Superior temporal gyrus (tissue), 1 donor: ENCODE measurements around the gene ISG15.
"Not testable (repeated sequence)": the region's sequence is repeated elsewhere in the genome, so short reads cannot be mapped to it uniquely, and the experiment has no call there.

Source experiments
- DNase-seq: peaks from one replicate; pipeline ENCODE4 v3.0.0-alpha.2; 2016; ENCODE audit errors: extremely low spot score

ISG15 gene

DNA sequence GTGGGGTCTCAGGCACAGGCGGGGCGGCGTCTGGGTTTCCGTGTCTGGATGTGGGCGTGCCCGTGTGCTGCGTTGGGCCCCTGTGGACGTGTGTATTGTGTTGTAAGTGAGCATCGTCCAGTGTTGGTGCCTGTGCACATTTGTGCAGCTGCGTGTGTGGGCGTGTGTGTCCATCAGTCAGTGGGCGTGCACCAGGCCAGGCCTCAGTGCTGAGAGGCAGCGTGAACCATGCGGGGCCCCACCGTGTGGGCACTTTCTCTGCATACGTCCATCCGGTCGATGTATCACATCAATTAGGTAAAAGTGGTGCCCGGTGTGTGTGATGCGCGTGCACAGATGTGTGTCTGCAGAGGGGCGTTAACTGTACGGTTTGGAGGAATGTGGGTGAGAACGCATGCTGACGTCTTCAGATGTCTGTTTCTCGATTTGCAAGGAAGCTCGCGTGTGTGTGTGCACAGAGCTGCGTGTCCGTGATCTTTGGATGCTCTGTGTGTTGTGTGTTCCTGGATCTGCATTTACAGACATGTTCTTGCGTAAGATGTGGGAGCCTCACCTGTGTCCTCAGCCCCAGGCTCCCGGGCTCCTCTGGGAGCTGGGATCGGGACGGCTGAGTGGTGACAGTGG, 31.3 kb downstream of the ISG15 start:
- no peak for DNase-seq

DNA sequence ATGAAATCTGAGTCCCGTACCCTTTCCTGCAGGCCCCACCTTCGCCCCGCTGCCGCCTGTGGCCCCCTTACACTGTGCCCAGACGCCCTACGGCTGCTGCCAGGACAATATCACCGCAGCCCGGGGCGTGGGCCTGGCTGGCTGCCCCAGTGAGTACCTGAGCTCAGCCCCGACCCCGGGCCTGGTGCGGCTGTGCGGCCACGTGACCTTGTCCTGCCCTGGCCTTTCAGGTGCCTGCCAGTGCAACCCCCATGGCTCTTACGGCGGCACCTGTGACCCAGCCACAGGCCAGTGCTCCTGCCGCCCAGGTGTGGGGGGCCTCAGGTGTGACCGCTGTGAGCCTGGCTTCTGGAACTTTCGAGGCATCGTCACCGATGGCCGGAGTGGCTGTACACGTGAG, 31.8 kb downstream of the ISG15 start:
- DNase-seq: no peak

DNA sequence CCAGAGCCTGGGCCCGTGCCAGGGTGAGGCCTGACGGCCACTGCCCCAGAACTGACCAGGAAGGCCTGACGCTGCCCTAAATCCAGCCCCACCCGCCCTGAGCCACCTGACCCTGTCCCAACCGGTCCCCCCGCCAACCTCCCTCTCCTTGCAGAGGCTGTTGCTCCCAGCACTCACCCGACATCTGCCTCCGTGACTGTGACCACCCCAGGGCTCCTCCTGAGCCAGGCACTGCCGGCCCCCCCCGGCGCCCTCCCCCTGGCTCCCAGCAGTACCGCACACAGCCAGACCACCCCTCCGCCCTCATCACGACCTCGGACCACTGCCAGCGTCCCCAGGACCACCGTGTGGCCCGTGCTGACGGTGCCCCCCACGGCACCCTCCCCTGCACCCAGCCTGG, 32.9 kb downstream of the ISG15 start:
- no peak for DNase-seq

DNA sequence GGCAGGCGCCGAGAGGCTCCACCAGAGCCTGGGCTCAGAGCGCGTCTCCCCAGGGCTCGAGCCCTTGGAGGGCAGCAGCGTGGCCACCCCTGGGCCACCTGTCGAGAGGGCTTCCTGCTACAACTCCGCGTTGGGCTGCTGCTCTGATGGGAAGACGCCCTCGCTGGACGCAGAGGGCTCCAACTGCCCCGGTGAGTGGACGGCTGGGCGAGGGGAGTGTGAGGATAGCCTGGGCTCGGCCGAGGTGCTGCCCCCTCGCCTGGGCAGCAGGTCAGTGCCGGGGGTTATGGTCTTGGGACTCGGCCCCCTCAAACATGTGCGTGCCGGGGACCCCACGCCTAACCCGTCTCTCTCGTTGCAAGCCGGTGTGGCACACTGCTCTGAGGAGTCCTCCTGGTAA, 33.5 kb downstream of the ISG15 start:
- DNase-seq: no peak

DNA sequence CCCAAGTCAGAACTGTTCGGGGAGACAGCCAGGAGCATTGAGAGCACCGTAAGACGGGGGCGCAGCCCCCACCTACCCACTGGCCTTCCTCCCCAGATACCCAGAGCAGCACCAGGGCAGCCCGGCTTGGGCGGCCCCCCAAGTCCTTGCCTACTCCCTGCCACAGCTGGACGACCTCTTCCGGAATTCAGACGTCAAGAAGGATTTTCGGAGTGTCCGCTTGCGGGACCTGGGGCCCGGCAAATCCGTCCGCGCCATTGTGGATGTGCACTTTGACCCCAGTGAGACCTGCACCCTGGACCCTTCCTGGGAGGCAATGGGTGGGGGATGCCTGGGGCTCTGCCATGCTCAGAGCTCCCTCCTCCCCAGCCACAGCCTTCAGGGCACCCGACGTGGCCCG, 34.1 kb downstream of the ISG15 start:
- no peak for DNase-seq

DNA sequence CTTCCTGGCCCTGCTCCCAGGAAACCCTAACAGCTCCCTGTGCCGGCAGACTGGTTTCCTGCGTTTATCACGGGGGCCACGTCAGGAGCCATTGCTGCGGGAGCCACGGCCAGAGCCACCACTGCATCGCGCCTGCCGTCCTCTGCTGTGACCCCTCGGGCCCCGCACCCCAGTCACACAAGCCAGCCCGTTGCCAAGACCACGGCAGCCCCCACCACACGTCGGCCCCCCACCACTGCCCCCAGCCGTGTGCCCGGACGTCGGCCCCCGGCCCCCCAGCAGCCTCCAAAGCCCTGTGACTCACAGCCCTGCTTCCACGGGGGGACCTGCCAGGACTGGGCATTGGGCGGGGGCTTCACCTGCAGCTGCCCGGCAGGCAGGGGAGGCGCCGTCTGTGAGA, 34.7 kb downstream of the ISG15 start:
- no peak for DNase-seq

DNA sequence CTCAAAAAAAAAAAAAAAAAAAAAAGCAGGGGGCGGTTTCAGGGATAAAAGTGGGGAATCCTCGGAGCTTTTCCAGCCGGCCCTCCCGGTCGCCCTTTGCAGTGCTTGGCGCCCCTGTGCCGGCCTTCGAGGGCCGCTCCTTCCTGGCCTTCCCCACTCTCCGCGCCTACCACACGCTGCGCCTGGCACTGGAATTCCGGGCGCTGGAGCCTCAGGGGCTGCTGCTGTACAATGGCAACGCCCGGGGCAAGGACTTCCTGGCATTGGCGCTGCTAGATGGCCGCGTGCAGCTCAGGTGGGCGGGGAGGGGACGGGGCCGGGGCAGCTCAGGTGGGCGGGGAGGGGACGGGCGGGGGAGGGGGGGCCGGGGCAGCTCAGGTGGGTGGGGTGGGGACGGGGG, 35.5 kb downstream of the ISG15 start:
- no peak for DNase-seq

DNA sequence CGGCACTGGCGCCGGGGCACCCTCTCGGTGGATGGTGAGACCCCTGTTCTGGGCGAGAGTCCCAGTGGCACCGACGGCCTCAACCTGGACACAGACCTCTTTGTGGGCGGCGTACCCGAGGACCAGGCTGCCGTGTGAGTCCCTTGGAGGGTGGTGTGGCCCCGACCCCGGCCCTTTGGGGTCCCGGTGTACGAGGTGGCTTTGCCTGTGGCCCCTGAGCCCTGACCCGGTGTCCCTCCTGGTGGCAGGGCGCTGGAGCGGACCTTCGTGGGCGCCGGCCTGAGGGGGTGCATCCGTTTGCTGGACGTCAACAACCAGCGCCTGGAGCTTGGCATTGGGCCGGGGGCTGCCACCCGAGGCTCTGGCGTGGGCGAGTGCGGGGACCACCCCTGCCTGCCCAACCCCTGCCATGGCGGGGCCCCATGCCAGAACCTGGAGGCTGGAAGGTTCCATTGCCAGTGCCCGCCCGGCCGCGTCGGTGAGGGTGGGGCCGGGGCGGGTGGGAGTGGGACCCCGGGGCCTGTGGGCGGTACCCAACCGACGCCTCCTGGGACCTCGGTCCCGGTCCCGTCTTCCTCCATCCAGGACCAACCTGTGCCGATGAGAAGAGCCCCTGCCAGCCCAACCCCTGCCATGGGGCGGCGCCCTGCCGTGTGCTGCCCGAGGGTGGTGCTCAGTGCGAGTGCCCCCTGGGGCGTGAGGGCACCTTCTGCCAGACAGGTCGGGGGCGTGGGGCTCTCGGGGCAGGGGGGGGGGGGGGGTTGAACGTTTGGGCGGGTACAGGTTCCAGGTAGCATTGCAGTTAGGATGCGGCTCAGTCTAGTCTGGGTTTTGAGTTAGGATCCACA, 36.2 kb downstream of the ISG15 start:
- DNase-seq: no peak

DNA sequence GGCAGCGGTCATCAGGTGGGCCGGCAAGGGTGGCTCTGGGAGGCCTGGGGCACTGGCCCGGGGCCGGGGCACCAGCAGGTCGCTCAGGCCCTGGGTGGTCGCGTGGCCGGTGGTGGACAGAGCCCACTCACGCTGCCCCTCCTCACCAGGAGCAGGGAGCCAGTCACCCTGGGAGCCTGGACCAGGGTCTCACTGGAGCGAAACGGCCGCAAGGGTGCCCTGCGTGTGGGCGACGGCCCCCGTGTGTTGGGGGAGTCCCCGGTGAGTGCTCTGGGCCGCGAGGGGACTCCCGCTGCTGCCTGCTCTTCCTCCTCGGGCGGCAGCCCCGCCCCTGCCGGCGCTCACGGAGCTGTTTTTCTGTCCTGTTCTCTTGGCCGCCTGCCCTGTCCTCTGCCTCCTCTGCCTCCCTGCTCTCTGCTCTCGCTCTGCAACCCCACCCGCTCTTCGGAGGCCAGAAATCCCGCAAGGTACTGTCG, 37.3 kb downstream of the ISG15 start:
- no peak for DNase-seq

DNA sequence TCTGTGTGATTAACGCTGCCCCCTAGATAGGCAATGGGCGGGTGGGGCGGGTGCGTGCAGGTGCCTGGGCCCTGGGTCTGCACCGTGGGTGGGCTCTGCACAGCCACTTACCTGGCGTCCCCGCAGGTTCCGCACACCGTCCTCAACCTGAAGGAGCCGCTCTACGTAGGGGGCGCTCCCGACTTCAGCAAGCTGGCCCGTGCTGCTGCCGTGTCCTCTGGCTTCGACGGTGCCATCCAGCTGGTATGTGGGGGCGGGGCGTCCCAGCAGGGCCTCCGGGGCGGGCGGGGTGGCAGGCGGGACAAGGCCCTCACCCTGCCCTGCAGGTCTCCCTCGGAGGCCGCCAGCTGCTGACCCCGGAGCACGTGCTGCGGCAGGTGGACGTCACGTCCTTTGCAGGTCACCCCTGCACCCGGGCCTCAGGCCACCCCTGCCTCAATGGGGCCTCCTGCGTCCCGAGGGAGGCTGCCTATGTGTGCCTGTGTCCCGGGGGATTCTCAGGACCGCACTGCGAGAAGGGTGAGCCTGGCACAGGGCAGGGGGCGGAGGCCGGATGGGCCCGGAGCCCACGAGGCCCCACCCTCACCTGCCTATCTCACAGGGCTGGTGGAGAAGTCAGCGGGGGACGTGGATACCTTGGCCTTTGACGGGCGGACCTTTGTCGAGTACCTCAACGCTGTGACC, 38.0 kb downstream of the ISG15 start:
- no peak for DNase-seq

DNA sequence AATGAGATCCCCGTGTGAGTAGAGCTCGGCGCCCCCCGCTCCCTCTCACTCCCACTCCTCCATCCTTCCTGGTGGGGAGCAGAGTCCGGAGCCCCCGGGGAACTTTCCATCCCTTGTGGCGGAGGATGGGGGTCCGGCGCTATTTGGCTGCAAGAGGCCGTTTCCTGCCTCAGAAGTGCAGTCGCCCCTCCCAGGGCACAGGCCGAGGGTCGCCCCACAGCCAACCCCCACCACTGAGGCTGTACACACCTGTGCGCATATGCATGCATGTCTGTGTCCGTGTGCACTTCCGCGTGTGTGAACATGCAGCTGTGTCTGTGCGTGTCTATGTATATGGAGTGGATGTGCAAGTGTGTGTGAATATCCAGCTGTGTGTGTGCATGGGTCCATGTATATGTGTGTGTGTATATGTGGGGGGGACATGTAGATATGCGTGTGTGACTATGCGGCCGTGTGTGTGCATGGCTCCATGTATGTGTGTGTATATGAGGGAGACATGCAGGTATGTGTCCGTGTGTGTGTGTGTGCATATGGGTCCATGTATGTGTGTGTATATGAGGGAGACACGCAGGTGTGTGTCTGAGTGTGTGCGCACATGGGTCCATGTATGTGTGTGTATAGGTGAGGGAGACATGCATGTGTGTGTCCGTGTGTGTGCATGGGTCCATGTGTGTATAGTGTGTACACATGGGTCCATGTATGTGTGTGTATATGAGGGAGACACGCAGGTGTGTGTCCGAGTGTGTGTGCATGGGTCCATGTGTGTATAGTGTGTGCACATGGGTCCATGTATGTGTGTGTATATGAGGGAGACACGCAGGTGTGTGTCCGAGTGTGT, 38.9 kb downstream of the ISG15 start:
- no peak for DNase-seq

DNA sequence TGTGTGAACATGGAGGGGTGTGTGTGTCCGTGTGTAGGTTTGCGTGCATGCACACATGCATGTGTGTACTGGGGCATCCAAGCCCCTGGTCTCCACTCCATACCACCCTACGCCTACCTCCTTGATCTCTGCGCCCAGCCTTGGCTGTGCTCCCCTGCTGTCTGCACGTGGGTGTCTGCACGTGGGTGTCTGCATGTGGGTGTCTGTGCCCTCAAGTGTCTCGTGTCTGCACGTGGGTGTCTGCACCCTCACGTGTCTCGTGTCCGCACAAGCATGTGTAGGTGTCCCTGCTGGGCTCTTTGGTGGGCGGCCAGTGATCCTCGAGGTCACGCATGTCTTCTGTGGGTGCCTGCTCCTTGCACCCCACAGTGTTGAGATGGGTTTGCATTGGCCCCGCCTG, 39.7 kb downstream of the ISG15 start:
- DNase-seq: no peak

DNA sequence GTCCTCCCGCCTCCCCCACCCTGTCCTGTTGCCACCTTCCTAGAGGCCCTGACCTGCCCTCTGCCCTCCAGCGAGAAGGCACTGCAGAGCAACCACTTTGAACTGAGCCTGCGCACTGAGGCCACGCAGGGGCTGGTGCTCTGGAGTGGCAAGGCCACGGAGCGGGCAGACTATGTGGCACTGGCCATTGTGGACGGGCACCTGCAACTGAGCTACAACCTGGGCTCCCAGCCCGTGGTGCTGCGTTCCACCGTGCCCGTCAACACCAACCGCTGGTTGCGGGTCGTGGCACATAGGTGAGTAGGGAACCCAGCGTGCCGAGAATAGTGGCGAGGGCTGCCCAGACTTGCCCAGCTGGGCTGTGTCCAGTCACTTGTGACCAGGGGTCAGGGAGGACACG, 40.4 kb downstream of the ISG15 start:
- DNase-seq: no peak

DNA sequence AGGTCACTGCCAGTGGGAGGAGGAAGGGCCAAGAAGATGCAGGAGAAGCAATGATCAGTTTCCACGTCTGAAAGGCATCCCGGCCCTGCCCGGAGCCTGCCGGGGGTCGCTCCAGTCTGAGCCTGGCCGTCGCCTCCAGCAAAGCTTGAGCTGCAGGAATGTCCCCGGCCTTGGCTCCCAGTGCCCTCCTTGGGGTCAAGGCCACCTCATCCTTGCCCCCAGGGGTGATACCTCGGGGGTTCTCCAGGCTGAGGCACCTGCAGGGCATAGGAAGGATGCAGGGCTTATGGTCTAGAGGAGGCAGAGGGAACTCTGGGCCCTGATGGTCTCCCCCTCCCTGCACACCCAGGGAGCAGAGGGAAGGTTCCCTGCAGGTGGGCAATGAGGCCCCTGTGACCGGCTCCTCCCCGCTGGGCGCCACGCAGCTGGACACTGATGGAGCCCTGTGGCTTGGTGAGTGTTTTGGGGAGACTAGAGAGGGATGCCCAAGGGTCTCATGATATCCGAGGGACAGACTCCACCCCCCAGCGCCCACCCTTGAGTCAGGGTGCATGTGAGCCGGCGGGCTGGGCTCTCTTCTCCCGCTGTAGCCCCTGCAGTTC, 40.9 kb downstream of the ISG15 start:
- no peak for DNase-seq

DNA sequence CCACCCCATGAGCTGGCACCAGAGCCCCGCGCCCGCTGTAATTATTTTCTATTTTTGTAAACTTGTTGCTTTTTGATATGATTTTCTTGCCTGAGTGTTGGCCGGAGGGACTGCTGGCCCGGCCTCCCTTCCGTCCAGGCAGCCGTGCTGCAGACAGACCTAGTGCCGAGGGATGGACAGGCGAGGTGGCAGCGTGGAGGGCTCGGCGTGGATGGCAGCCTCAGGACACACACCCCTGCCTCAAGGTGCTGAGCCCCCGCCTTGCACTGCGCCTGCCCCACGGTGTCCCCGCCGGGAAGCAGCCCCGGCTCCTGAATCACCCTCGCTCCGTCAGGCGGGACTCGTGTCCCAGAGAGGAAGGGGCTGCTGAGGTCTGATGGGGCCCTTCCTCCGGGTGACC, 41.7 kb downstream of the ISG15 start:
- DNase-seq: no peak

DNA sequence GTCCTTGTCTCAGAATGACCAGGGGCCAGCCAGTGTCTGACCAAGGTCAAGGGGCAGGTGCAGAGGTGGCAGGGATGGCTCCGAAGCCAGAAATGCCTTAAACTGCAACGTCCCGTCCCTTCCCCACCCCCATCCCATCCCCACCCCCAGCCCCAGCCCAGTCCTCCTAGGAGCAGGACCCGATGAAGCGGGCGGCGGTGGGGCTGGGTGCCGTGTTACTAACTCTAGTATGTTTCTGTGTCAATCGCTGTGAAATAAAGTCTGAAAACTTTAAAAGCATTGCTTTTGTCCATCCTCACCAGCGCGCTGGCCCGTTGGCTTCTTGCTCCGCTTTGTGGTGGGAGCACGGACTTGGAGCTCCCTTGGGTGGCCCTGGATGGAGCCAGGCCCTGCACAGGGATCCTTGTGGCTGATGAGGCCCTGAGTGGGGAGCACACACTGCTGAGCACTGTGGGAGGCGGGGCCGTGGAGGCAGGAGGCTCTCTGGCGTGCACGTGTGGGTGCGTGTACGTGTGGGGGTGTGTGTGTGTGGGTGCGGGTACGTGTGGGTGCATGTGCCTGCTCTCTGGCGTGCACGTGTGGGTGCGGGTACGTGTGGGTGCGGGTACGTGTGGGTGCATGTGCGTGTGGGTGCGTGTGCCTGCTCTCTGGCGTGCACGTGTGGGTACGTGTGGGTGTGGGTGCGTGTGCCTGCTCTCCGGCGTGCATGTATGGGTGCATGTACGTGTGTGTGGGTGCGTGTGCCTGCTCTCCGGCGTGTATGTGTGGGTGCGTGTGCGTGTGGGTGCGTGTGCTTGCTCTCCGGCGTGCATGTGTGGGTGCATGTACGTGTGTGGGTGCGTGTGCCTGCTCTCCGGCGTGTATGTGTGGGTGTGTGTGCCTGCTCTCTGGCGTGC, 42.8 kb downstream of the ISG15 start:
- DNase-seq: no peak

DNA sequence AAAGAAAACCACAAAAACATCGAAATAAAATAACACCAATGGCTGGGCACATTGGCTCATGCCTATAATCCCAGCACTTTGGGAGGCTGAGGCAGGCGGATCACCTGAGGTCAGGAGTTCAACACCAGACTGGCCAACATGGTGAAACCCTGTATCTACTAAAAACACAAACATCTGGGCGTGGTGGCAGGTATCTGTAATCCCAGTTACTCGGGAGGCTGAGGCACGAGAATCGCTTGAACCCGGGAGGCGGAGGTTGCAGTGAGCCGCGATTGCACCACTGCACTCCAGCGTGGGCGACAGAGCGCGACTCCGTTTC, 44.4 kb downstream of the ISG15 start:
- not testable (repeated sequence) for DNase-seq

DNA sequence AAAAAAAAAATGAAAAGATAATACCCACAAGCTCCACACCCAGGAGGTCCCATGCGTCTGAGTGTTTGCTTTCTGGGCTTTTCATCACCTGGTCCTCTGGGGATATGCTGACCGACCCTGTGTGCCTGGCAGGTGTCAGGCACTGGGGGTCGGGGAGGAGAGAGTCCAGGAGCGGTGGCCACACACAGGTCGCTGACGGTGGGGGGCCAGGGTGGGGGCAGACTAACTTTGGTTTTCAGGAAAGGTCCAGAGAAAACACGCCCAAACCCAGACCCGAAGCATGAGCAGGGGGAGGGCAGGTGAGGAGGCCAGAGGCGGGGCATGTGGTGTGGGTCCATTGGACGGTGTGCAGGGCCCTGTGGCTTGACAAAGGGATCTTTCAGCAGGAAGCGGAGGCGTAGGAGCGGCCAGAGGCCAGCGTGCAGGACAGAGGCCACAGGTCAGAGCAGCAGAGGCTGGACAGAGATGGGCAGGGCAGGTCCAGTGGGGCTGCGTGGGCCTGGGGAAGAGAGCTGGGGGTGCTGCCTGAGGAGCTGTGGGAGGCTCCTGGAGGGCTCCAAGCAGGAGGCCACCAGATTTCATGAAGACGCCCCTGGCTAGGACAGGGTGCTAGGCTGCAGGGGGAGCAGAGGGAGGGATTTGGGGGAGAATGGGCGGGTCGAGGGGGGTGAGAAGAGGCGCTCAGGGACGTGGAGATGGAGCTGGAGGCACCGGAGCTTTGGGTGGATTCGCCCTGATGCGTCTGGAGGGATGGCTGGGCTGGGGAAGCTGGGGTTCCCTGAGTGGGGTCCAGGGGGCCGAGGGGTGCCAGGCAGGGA, 45.0 kb downstream of the ISG15 start:
- DNase-seq: no peak

DNA sequence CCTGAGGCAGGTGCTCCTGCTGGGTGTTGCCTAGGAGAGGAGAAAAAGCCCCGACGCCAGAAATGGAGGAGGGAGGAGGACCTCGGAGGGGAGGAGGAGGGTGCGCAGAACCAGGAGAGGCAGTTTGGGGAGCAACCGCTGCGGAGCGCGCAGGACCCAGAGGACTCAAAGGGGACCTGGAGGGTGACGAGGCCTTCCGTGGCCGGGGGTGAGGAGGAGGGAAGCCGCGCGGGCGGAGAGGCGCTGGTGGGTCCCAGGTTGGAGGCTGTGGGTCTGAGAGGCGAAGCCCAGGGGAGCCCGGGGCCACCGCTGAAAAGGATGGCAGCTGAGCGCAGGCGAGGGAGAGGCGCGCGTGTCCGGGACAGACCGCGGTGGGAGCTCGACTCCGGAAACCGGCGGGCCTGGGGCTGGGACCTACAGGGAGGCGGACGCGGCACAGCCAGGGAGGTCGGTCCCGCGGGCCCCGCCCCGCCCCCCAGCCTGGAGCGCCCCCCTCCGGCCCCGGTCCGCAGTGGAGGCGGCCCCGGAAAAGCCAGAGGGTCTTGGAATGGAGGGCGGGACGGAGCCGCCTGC, 45.7 kb downstream of the ISG15 start:
- DNase-seq: no peak
